Measurements from ENCODE around the gene UTF1. TPM values are rescaled to one million over a fixed set of nuclear protein-coding genes. Genes with fewer than 3 reads are reported as not detected.

Gene UTF1
- total and polyA plus RNA-seq, 9 of the 15 experiments (the other 6 are each of a cell fraction or from before 2014, with no cell fraction given) = 0.35 to 0.46 TPM; not detected in 7

- TF ChIP-seq, protein P1, sequence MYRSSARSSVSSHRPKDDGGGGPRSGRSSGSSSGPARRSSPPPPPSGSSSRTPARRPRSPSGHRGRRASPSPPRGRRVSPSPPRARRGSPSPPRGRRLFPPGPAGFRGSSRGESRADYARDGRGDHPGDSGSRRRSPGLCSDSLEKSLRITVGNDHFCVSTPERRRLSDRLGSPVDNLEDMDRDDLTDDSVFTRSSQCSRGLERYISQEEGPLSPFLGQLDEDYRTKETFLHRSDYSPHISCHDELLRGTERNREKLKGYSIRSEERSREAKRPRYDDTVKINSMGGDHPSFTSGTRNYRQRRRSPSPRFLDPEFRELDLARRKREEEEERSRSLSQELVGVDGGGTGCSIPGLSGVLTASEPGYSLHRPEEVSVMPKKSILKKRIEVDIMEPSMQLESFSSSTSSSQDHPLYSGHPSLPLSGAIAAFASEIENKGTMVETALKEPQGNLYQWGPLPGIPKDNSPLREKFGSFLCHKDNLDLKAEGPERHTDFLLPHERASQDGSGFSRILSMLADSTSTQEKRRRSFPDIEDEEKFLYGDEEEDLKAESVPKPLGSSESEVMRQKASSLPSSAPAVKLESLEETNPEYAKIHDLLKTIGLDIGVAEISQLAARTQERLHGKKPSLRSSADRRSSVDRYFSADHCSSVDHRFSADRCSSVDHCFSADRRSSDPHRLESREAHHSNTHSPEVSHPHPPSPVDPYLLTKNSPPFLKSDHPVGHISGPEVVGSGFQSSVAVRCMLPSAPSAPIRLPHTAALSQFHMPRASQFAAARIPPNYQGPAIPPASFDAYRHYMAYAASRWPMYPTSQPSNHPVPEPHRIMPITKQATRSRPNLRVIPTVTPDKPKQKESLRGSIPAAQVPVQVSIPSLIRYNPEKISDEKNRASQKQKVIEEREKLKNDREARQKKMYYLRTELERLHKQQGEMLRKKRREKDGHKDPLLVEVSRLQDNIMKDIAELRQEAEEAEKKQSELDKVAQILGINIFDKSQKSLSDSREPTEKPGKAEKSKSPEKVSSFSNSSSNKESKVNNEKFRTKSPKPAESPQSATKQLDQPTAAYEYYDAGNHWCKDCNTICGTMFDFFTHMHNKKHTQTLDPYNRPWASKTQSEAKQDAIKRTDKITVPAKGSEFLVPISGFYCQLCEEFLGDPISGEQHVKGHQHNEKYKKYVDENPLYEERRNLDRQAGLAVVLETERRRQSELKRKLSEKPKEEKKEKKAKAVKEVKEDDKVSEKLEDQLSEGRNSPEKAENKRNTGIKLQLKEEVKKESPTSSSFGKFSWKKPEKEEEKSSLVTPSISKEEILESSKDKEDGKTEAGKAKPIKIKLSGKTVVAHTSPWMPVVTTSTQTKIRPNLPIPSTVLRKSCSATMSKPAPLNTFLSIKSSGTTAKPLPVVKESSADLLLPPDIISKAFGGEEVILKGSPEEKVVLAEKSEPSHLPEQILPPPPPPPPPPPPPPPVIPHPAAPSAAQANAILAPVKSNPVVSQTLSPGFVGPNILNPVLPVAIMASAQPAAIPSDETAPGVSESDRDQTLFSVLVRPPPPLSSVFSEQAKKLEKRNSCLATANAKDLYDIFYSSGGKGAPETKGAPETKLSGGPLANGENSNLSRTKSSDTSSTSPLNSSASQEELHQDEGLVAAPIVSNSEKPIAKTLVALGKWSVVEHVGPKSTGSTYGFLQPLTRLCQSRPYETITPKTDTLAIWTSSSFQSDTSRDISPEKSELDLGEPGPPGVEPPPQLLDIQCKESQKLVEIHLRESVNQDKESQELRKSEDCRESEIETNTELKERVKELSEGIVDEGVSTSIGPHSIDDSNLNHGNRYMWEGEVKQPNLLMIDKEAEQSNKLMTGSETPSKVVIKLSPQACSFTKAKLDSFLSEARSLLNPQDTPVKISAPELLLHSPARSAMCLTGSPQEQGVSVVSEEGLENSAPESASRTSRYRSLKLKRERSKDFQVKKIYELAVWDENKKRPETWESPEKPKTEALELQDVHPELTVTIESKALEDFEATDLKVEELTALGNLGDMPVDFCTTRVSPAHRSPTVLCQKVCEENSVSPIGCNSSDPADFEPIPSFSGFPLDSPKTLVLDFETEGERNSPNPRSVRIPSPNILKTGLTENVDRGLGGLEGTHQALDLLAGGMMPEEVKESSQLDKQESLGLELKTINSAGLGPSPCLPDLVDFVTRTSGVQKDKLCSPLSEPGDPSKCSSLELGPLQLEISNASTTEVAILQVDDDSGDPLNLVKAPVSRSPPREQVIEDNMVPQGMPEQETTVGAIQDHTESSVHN (IDR thresholded peaks at IDR 0.05; ENCODE audit: borderline replicate concordance in 1 of 2, low read depth in 1 of 2) = no peak
Measured at GRCh38 chr10:133239990-133240389, 10.0 kb downstream of the UTF1 start (continued).

All from K562 (cell line).